ENCODE results near the gene SCAMP1. TPM values are rescaled to one million over a fixed set of nuclear protein-coding genes. Genes with fewer than 3 reads are reported as not detected.

Gene SCAMP1
- total RNA-seq (2021; fragmentation: NEBNext Ultra II Directional; extraction: Animal tissue kit (Norgen Biotek cat#: 25700)), result 10 to 100 TPM; 37.4 to 50.6 (median 44.9) TPM
- long read RNA-seq, full-length matches to known transcripts, result 55 of 79 reads
- long read RNA-seq, partial matches to known transcripts, result 14 of 79 reads
- long read RNA-seq, other reads (novel, unspliced or antisense), result 10 of 79 reads

GRCh38 chr5:78359831-78360673 lies at the start of gene SCAMP1:
Gene SCAMP1 (plus strand): TSS chr5:78360617. CDS start chr5:78360672, 55 bp downstream.
- peak within 1 kb of the TSS; percentile 98 for H3K27ac Mint-ChIP-seq
- H3K27me3 Mint-ChIP-seq (ENCODE audit: insufficient read depth), result no peaks in the 10 kb centered on the region
- DNase-seq, result peak; percentile 86
- TF ChIP-seq CTCF (IDR thresholded peaks at IDR 0.05), result peak; percentile 54
- H3K4me1 Mint-ChIP-seq (ENCODE audit: low read depth), result peaks cover 35% of the 10 kb centered on the region
- no peaks in the 10 kb centered on the region for H3K9me3 Mint-ChIP-seq
- H3K4me3 Mint-ChIP-seq, result peak within 1 kb of the TSS; percentile 95
- H3K36me3 Mint-ChIP-seq (ENCODE audit: low read depth), result peaks cover 22% of the 10 kb centered on the region

GRCh38 chr5:78317515-78317914 lies 42.9 kb upstream of the SCAMP1 start:
- Mint-ChIP-seq H3K9me3 (peaks cover 16% of the 10 kb centered on the region), H3K36me3 (ENCODE audit: low read depth) (peaks cover 15% of the 10 kb centered on the region), H3K4me1 (ENCODE audit: low read depth) (peaks cover 6% of the 10 kb centered on the region; the same call in 1 of the 2 replicates), H3K27ac (no peak overlapping the region), H3K4me3 (no peak overlapping the region), H3K27me3 (ENCODE audit: insufficient read depth) (peaks cover 10% of the 10 kb centered on the region)
- DNase-seq, result no peak
- TF ChIP-seq CTCF (IDR thresholded peaks at IDR 0.05), result no peak

- H3K4me1 Mint-ChIP-seq (ENCODE audit: low read depth), result peaks cover 6% of the 10 kb centered on the region; the same call in 1 of the 2 replicates
- H3K27ac Mint-ChIP-seq, result no peak overlapping the region
- DNase-seq, result no peak
- H3K9me3 Mint-ChIP-seq, result peaks cover 16% of the 10 kb centered on the region
- TF ChIP-seq CTCF (IDR thresholded peaks at IDR 0.05), result no peak
- peaks cover 6% of the 10 kb centered on the region for H3K27me3 Mint-ChIP-seq (ENCODE audit: insufficient read depth)
- peaks cover 15% of the 10 kb centered on the region for H3K36me3 Mint-ChIP-seq (ENCODE audit: low read depth)
- no peak overlapping the region for H3K4me3 Mint-ChIP-seq
These were observed 42.1 kb upstream of the SCAMP1 start for GRCh38 chr5:78318337-78318736.

- H3K27me3 Mint-ChIP-seq (ENCODE audit: insufficient read depth), result no peaks in the 10 kb centered on the region; the same call in 1 of the 2 replicates
- TF ChIP-seq CTCF (IDR thresholded peaks at IDR 0.05), result peak; percentile 78
- no peaks in the 10 kb centered on the region for H3K9me3 Mint-ChIP-seq
- no peak overlapping the region for H3K27ac Mint-ChIP-seq
- peak; percentile 27 for DNase-seq
- no peaks in the 10 kb centered on the region for H3K36me3 Mint-ChIP-seq (ENCODE audit: low read depth)
- no peak overlapping the region for H3K4me3 Mint-ChIP-seq
- peaks cover 6% of the 10 kb centered on the region; the same call in 1 of the 2 replicates for H3K4me1 Mint-ChIP-seq (ENCODE audit: low read depth)
These were observed 40.0 kb upstream of the SCAMP1 start for GRCh38 chr5:78320401-78320800.

- no peak for TF ChIP-seq CTCF (IDR thresholded peaks at IDR 0.05)
- H3K4me1 Mint-ChIP-seq (ENCODE audit: low read depth), result peaks cover 6% of the 10 kb centered on the region
- no peaks in the 10 kb centered on the region for H3K9me3 Mint-ChIP-seq
- no peak overlapping the region for H3K4me3 Mint-ChIP-seq
- no peak for DNase-seq
- peaks cover 2% of the 10 kb centered on the region; the same call in 1 of the 2 replicates for H3K27me3 Mint-ChIP-seq (ENCODE audit: insufficient read depth)
- no peak overlapping the region for H3K27ac Mint-ChIP-seq
- H3K36me3 Mint-ChIP-seq (ENCODE audit: low read depth), result no peaks in the 10 kb centered on the region
These were observed 37.2 kb upstream of the SCAMP1 start for GRCh38 chr5:78323241-78323640.

Measured in HFFc6 (cell line).